Fibroblast of skin of back (primary cell): ENCODE measurements around the gene LHFPL6.
A peak's percentile ranks its signal among the peaks of the same experiment; 100 is the strongest.

Experiments used
- DNase-seq: peaks from one replicate; pipeline ENCODE4 v3.0.0-alpha.2; 2013

Gene LHFPL6

DNA sequence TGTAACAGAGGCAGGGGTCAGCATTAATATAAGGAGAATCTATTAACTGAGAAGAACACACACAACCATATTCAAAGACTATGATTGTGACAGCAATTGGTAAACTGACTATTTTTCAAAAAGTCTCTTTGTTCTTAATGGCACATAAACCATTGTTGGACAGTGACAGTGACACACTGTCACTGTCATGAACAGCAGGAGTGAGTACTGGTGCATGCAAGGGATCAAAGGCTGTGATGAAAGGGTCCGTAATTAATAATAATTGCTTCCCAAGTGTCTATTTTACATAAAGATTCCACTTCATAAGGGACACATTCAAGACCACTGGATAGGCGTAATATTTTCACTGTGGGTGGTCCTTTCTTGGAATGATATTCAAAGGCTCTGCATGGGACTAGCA is 50.7 kb downstream of the LHFPL6 start:
- DNase-seq, result no peak

- DNase-seq, result no peak
Measured at GRCh38 chr13:39550931-39551330, 52.1 kb downstream of the LHFPL6 start.

DNA sequence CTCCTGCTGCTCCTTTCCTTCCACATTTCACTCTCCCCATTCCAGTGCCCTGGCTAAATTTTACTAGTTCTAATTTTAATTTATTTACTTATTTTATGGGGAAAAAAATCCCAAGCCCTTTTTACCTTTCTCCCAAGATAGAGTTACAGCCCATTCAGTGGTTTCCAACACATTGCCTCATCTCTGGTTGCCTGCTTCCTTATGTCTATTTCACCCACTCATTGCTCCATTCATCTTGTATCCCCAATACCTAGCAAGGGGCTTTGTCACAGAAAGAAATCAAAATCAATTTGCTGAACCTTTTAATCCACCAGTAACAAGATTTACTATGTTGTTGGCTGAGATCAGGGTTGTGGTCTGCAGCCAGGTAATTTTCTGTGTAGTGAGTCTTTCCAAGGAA is 55.9 kb downstream of the LHFPL6 start:
- DNase-seq, result no peak

- DNase-seq, result no peak
Measured at GRCh38 chr13:39542361-39542760, 60.6 kb downstream of the LHFPL6 start.

GRCh38 chr13:39540929-39541605 is 61.9 kb downstream of the LHFPL6 start:
- DNase-seq, result no peak

DNA sequence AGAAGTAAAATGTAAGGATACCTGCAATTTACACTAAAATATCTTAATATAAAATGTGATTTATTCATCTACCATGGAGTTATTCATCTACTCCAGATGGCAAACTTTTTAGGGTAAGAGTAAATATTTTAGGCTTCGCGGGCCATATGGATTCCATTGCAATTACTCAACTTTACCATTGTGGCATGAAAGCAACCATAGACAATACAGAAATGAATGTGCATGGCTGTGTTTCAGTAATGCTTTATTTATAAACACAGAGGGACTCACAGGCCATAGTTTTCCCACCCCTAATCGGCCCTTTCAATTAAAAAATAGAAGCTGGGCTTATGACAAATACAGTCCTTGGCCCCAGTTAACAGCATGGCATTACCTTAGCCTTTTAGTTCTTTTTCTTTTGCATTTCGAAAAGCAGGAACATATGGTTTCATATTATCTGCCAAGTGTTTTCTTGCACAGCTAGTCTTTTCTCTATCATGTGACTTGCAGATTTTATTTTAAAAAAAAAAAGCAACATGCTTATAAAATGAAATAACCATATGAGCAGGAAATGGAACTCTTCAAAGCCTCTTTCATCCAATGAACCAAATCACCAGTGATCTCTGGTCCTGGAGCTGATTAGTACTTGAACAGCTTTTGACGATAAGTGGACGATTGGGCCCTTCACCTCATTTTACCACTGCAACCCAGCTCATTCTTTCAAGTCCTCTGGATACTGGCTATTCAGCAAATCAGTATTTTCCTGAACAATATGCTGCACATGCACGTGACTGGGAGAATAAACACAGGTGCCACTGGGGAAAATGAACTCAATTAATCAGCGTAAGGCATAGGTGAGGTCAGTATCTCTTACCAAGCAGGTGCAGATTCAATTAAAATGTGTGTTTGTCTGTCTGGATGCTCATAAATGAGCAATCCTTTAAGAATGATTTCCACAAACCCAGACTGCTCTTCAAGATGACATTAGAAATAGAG is 63.9 kb downstream of the LHFPL6 start:
- DNase-seq, result peak; percentile 75

GRCh38 chr13:39536906-39537305 is 66.1 kb downstream of the LHFPL6 start:
- no peak for DNase-seq

DNA sequence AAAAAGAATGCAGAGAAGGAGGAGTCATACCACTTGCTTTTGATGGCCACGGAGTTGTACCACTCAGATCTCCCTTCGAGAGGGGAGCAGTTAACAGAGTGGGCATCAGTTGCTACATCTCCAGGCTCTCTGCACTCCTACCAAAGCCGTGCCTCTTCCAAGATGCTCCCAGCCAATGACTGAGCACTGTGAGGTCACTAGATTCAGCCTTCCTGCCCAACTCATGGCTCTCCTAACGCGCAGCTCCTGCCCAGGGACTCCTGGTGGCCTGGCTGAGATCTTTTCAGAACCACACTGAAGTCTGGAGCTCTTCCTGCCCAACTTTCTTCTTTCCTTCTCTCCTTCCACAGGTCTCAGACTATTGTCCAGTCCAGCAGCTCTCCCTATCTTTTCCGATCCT is 66.7 kb downstream of the LHFPL6 start:
- no peak for DNase-seq

GRCh38 chr13:39533651-39534150 is 69.3 kb downstream of the LHFPL6 start:
- DNase-seq, result no peak

DNA sequence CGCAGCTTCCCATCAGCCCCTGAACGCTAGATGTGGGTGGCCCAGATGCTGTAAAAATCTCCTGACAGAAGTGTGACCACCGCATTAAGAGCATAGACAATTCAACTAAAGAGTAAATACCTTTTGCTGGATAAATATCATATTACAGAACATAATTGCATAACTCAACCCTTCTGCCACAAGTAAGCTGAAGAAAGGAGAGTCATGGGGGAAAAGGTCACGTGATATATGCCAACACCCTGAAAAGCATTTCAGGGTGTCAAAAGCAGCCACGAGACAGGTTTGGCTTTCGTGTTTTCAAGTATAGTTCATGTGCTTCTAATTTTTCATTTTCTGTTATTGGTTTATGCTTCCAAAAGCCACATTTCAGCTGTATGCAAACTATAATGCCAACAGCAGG is 71.3 kb downstream of the LHFPL6 start:
- DNase-seq, result peak; percentile 17

- DNase-seq, result no peak
Measured at GRCh38 chr13:39530916-39531315, 72.1 kb downstream of the LHFPL6 start.

- peak; percentile 10 for DNase-seq
Measured at GRCh38 chr13:39528661-39528980, 74.4 kb downstream of the LHFPL6 start.

- DNase-seq, result peak; percentile 97
Measured at GRCh38 chr13:39527961-39528660, 74.9 kb downstream of the LHFPL6 start.

- no peak for DNase-seq
Measured at GRCh38 chr13:39527301-39527700, 75.7 kb downstream of the LHFPL6 start.

GRCh38 chr13:39526499-39526898 is 76.5 kb downstream of the LHFPL6 start:
- no peak for DNase-seq

GRCh38 chr13:39525506-39525905 is 77.5 kb downstream of the LHFPL6 start:
- no peak for DNase-seq

GRCh38 chr13:39524795-39525194 is 78.2 kb downstream of the LHFPL6 start:
- no peak for DNase-seq

DNA sequence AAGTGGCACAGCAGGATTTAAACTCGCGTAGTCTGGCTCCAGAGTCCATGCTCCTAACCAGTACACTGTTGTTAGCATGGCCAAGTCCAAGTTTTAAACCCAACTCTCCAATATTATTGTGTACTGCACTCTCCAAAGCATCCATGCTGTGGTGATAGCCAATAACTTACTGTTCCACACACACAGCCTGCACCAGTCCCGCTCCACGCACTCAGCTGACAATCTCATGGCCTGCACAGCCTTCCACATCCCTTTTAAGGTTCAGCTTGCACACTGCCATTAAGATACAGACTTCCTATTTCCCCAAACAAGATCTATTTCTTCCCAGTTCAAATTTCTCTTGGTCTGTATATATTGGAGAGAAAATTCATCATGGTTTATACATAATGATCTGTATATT is 80.7 kb downstream of the LHFPL6 start:
- DNase-seq, result no peak

GRCh38 chr13:39521701-39522100 is 81.3 kb downstream of the LHFPL6 start:
- no peak for DNase-seq

DNA sequence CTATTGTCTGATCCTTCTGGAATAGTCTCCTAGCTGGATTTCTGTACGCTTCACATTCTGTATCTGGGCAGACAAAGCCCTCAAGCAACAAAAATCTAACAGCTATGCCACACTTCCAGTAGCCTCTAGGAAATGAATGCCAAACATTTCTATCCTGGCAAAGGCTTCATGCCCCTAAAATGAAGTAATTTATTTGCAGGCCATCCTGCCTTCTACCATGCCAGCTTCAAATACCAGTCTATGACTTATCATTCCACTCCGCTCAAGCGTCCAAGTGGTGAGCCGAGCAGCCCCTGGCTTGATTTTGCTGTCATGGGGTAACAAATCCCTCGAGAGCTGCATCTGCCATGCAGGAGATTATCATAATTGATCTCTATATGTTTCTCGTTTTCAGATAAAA is 86.9 kb downstream of the LHFPL6 start:
- peak; percentile 68 for DNase-seq

GRCh38 chr13:39515224-39515714 is 87.7 kb downstream of the LHFPL6 start:
- DNase-seq, result no peak

DNA sequence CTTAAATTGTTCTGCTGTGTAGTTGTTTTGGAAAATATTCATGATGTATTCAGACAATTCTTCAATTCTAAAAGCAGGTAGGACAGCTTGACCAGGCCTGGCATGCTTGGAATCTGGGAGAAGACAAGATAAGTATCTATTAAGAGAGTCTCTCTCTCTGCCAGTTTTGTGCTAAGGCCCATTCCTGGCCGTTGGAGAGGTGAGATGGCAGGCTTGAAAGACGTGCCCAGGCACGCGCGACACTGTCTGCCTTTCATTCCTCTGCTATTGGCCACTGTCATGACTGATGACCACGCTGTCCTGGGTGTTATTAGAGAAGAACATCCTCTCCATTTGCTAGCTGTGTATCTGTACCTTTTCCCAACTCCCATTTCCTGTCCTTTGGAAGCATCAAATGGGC is 90.3 kb downstream of the LHFPL6 start:
- DNase-seq, result no peak

GRCh38 chr13:39510316-39510695 is 92.7 kb downstream of the LHFPL6 start:
- no peak for DNase-seq
